ENCODE results near the gene RAD18.

DNA sequence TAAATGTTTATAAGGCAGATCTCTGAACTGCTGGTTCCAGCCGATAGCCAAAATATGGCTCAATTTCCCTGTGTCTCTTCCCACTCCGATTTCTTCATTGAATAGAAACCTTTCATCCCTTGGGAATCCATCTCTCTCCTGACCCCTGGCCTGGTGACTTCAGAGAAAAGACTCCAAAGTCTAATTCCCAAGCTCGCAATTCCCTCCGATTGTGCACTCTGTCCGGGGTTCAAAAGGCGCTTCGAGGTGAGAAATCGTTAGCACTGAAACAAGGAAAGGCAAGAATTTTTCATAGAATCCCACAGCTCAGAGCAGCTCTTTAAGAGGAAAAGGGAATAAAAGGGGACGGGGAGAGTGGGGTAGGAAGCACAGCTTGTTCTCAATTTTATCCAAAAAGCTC, 18.4 kb upstream of the RAD18 start:
- TF ChIP-seq ZBTB17 (tag by site-specific recombination; IDR thresholded peaks at IDR 0.05) (no peak), ZNF433 (tag by site-specific recombination; IDR thresholded peaks at IDR 0.05; ENCODE audit: low read depth) (no peak), ZNF350 (tag by site-specific recombination; IDR thresholded peaks at IDR 0.05) (no peak), ZNF184 (tag by site-specific recombination; IDR thresholded peaks at IDR 0.05) (no peak), GLI4 (tag by site-specific recombination; IDR thresholded peaks at IDR 0.05) (no peak), ZNF140 (tag by site-specific recombination; IDR thresholded peaks at IDR 0.05) (no peak), REPIN1 (tag by site-specific recombination; IDR thresholded peaks at IDR 0.05; ENCODE audit: low read depth) (no peak)
- TF ChIP-seq, protein P1, sequence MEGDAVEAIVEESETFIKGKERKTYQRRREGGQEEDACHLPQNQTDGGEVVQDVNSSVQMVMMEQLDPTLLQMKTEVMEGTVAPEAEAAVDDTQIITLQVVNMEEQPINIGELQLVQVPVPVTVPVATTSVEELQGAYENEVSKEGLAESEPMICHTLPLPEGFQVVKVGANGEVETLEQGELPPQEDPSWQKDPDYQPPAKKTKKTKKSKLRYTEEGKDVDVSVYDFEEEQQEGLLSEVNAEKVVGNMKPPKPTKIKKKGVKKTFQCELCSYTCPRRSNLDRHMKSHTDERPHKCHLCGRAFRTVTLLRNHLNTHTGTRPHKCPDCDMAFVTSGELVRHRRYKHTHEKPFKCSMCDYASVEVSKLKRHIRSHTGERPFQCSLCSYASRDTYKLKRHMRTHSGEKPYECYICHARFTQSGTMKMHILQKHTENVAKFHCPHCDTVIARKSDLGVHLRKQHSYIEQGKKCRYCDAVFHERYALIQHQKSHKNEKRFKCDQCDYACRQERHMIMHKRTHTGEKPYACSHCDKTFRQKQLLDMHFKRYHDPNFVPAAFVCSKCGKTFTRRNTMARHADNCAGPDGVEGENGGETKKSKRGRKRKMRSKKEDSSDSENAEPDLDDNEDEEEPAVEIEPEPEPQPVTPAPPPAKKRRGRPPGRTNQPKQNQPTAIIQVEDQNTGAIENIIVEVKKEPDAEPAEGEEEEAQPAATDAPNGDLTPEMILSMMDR (tag by site-specific recombination; IDR thresholded peaks at IDR 0.05), result no peak
- TF ChIP-seq, protein P2, sequence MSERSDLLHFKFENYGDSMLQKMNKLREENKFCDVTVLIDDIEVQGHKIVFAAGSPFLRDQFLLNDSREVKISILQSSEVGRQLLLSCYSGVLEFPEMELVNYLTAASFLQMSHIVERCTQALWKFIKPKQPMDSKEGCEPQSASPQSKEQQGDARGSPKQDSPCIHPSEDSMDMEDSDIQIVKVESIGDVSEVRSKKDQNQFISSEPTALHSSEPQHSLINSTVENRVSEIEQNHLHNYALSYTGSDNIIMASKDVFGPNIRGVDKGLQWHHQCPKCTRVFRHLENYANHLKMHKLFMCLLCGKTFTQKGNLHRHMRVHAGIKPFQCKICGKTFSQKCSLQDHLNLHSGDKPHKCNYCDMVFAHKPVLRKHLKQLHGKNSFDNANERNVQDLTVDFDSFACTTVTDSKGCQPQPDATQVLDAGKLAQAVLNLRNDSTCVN (tag by site-specific recombination; optimal IDR thresholded peaks at IDR 0.05), result no peak
